HG03095 (cell line): Measurements from ENCODE around the gene RAPGEF4.
A peak's percentile ranks its signal among the peaks of the same experiment; 100 is the strongest.

Experiments
- ATAC-seq: cut with Tn5 transposase; IDR thresholded peaks from one replicate; pipeline ENCODE4 v1.9.1; 2021; ENCODE audit warnings: moderate library complexity; ENCODE audit not compliant: unreplicated experiment

Gene RAPGEF4

GRCh38 chr2:172735582-172736423, at the start of gene RAPGEF4:
RAPGEF4 (plus strand) TSS chr2:172735845; CDS start chr2:172735984, 139 bp downstream.
- no peak for ATAC-seq

DNA sequence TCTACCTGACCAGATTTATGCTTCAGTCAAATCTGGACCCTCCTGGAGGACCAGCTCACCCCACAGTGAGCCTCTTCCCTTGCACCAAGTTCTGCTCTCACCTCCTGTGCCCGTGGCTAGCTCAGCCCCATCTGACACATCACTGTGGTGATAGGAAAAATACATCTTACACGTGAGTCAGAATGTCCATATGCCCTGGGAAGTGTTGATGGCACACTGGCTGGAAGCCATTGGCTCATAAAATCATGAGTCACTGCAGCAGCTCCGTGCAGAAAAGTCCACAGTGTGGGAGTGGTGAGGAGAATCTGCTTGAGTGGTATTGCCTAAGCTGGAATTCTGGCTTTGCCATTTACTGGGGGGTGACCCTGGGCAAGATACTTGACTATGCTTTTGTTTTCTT, 42.6 kb upstream of the RAPGEF4 start:
- no peak for ATAC-seq

GRCh38 chr2:172693529-172694455, 41.9 kb upstream of the RAPGEF4 start:
- no peak for ATAC-seq

DNA sequence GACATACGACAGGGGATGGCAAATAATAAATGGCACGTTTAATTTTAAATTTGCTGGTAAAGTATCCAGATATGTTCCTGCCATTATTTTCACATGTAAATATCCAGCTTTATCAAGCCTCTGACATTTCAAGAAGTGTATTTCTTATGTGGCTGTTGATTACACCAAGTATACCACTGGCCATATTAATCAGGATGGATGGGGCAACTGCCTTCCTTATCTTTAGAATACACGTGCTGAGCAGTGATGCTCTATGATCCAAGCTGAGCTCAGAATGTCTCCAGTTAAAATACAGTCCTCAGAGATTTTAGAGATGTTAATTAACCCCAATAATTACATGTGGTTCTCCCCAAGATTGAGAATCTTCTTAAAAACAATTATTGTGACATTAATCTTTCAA, 38.3 kb upstream of the RAPGEF4 start:
- no peak for ATAC-seq

DNA sequence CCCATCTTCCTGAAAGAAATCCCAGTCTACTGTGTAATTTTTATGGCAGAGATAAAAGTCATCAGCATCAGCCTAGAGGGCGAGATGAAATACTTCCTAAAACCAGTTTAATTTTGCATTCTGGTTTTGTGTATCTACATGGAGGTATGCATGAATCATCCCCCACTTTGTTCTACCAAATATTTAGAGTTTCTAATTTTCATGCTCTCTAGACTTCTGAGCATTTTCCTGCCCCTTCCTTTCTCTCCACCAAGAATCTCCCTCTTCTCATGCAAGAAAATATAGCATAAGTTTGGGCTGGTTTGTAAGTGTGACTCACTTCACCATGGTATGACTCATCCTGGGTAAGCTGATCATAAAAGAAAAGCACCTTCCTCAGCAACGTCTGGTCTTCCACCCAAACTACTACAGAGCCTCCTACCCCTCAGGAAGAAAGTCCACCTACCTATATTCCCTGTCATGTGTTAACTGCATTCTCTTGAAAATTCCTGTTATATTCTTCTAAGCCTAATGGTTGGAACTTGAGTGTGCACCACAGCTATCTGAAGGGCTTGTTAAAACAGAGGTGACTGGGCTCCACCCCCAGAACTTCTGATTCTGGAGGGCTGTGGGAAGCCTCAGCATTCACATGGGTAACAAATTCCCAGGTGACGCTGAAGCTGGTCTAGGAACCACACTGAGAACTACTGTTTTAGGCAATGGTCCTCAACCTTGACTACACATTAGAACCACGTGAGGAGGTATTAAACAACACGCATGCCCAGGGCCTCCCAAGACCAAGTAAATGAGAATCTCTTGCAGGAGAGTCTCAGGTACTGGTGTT, 37.4 kb upstream of the RAPGEF4 start:
- peak; percentile 93 for ATAC-seq

DNA sequence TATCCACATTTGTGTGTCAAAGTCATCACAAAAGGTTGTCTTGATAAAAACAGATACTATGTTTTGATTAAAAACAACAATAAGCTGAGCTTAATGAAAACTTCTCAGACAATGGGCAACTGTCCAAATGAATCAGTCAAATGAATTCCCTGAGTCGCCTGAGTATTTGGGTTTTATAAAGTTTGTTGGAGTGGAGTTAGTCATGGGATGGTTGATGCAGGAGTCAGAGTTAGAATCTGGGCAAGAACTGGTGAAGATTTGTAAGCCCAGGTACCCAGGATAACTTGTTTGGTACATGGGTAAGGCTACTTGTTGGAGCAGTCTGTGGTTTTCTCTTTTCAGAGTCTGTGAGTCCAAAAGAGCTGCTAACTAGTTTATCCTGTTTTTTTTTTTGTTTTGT, 34.4 kb upstream of the RAPGEF4 start:
- no peak for ATAC-seq

DNA sequence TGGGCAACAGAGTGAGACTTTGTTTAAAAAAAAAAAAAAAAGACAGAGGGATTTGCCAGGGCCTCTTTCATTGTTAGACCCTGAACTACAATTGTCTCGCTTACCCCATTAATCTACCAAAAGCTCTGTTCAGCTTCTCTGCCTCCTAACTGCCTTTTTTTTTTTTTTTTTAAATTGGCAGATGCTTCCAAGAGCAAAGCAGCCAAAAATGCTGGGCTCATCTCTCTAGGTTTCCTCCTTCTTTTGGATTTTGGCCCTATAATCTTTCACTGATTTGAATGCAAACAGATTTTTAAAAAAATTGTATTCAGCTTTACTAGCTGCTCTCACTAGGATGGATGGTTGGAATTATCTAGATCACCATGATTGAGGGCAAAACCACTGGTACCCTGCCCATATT, 33.2 kb upstream of the RAPGEF4 start:
- ATAC-seq, result no peak

- ATAC-seq, result no peak
Observed at GRCh38 chr2:172704072-172704936, 31.3 kb upstream of the RAPGEF4 start.

GRCh38 chr2:172705352-172705751, 30.3 kb upstream of the RAPGEF4 start:
- ATAC-seq, result no peak

DNA sequence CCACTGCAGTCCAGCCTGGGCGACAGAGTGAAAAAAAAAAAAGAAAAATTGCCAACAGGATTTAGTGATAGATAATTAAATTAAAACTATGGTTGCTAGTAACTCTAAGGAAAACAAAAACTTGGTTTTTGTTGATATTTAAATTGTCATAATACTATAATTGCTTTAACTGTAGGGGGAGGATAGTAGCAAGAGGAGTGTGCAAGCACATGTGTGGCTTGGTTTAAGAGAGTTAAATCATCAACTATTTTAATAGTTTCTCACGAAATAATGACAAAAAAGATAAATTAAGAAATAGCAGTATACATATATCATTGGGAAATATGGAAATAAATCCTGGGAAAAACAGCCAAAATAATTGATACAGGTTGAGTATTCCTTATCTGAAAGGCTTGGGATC, 27.4 kb upstream of the RAPGEF4 start:
- ATAC-seq, result no peak

DNA sequence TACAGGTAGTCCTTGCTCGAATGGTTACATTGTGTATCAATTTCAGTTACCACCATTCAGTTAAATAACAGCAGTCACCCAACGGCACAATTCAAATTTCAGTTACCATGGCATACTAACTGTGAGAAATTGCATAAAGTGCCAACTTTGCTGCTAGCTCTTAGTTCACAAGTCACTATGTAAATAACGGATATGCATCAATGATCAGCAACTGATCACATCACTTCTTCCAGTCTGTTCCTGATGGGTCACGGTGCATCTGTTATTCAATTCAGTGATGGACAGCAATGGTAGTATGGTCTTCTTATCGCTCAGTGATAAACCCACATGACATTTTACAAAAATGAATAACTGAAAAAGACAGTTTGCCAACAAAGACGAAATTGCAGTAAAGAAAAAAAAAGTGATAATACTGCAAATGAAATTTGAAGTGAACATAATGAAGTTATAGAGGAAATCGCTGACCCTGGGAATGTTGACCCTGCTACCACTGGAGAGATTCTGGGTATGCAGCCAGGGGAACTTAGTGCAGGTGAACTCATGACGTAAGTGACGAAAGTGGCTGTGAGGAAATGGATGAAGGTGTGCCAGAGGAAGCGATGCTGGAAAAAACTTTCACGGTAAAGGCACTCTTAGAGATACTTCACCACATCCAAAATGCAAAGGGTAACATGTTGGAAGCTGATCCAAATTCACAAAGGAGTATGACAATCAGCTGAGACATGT, 25.9 kb upstream of the RAPGEF4 start:
- ATAC-seq, result no peak

DNA sequence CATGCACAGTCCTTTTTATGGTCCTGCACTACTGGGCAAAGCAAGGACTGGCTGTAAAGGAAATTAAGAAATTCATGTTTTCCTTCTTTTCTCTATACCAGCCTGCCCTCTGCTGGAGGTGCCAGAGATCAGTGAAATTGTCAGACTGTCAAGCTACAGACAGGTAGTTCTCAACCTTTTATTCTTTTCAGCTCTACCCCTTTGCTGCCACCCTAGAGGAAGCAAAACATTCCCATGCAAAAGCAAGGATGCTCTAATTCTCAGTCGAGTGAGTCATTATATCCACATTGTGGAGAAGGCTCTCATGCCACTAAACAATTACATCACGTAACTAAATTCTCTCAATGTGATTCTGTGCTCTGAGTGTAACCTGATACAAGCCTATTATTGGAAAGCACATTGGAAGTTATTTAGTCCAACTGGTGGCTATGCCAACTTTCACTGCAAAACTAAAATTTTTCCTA, 25.0 kb upstream of the RAPGEF4 start:
- ATAC-seq, result no peak

- no peak for ATAC-seq
Observed at GRCh38 chr2:172711110-172711509, 24.5 kb upstream of the RAPGEF4 start.

DNA sequence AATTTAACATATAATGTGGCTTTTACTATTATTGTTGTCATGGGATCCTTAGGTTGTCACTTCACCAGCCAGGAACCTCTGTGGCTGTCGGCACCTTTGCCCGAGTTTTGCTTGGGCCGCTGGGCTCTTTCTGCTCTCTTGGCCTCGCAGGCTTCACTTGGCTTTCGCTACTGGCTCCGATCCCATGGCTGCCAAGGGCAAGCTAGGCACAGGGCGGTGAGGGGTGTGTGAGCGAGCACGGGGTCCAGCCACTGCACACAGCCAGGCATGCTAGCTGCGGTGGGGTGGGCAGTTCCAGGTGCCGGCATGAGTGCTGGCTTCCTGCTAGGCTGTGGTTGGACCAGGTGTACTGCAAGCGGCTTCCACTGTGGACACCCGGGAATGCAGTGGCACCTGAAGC, 23.4 kb upstream of the RAPGEF4 start:
- no peak for ATAC-seq

DNA sequence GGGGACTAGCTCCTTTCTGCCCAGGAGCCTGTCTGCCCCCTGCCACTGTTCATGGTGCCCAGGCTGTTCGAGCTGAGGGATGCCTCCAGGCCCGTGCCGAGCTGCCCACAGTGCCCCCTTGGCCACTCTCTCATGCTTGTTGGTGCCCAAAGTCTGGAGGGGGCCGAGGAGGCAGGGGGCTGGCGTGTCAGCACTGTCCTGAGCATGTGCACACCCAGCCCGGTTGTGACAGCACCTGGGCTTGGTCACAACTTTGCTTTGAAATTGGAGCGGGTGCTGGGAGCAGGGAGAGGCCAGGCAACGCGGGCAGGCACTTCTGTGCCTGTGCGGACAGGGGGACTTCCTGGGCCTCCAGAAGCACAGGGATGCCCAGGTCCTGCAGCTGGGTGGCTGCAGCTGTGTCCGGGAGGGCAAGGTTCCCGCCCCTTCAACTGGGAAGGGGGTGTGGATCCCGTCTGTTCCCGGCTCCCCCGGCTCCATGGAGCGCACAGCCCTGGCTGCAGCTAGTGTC, 22.2 kb upstream of the RAPGEF4 start:
- no peak for ATAC-seq

DNA sequence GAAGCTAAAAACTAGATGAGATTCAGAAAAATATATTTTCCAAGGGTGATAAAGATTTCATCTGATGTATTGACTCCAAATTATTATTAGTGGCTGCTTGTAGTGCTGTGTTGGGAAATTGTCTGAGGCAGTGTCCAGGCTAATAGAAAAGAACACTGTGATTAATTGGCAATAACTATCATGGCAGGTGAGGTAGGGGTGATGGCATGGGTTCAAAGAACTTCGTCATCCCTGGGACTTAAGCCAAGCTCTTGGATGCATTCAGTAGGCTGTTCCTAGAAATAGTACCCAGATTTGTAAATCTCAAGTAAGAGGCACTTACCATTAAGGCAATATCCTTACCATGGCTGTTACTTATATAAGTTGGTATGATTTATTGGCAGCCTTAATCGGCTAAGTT, 13.2 kb upstream of the RAPGEF4 start:
- no peak for ATAC-seq

GRCh38 chr2:172723286-172723685, 12.4 kb upstream of the RAPGEF4 start:
- no peak for ATAC-seq

GRCh38 chr2:172724724-172725123, 10.9 kb upstream of the RAPGEF4 start:
- no peak for ATAC-seq

DNA sequence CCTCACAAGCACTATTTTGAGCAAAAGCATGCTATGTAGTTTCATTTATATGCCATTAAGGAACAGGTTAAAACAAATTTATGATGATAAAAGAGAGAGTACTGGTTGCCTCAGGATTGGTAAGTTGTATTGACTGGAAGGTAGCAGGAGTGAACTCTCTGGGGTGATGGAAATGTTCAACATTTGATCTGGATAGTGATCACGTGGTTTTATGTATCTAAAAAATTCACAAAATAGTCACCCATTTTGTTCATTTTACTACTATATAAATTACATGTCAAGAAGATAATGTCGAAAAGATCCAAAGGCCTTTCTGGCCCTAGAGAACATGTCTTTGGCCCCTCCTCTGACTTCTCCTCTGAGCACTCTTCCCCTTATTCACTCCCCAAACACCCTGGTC, 10.4 kb upstream of the RAPGEF4 start:
- no peak for ATAC-seq
